Measurements from ENCODE around the gene MAP1LC3B2. TPM values are rescaled to one million over a fixed set of nuclear protein-coding genes. Genes with fewer than 3 reads are reported as not detected.

Gene MAP1LC3B2
- total and polyA plus RNA-seq, 2 donors from 2014 or later = 2.1 to 4.5 TPM

- FAIRE-seq (no peak), DNase-seq (no peak)
- H3K36me3 ChIP-seq (ENCODE audit: control insufficient read depth in 2 of 3, insufficient read depth in 3 of 3, low read length in 3 of 3) = no peaks in the 10 kb centered on the region
- H3K27ac ChIP-seq (ENCODE audit: low read depth in 2 of 2, low read length in 2 of 2) = no peak overlapping the region
- TF ChIP-seq, protein P1, sequence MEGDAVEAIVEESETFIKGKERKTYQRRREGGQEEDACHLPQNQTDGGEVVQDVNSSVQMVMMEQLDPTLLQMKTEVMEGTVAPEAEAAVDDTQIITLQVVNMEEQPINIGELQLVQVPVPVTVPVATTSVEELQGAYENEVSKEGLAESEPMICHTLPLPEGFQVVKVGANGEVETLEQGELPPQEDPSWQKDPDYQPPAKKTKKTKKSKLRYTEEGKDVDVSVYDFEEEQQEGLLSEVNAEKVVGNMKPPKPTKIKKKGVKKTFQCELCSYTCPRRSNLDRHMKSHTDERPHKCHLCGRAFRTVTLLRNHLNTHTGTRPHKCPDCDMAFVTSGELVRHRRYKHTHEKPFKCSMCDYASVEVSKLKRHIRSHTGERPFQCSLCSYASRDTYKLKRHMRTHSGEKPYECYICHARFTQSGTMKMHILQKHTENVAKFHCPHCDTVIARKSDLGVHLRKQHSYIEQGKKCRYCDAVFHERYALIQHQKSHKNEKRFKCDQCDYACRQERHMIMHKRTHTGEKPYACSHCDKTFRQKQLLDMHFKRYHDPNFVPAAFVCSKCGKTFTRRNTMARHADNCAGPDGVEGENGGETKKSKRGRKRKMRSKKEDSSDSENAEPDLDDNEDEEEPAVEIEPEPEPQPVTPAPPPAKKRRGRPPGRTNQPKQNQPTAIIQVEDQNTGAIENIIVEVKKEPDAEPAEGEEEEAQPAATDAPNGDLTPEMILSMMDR (IDR thresholded peaks at IDR 0.05; ENCODE audit: borderline replicate concordance, extremely low read depth, insufficient read depth) = no peak
- no peaks in the 10 kb centered on the region for H3K9me3 ChIP-seq (ENCODE audit: control insufficient read depth in 2 of 3, insufficient read depth in 1 of 3, low read length in 3 of 3)
- no peak overlapping the region for H3K9ac ChIP-seq (ENCODE audit: low read length in 3 of 3)
- peaks cover 0 to 5% (median 0%) of the 10 kb centered on the region in 3 donors for H3K4me1 ChIP-seq (ENCODE audit: control insufficient read depth in 2 of 3, insufficient read depth in 2 of 3, low read depth in 1 of 3, low read length in 3 of 3)
- H3K27me3 ChIP-seq (ENCODE audit: control insufficient read depth, insufficient read depth, low read length) = no peaks in the 10 kb centered on the region
- intact Hi-C loops (cut with DNase I) = no loop called here
- no peak overlapping the region for H3K4me3 ChIP-seq (ENCODE audit: low read length in 3 of 3)
Observed at GRCh38 chr12:116545144-116545543, 14.0 kb upstream of the MAP1LC3B2 start.

DNA sequence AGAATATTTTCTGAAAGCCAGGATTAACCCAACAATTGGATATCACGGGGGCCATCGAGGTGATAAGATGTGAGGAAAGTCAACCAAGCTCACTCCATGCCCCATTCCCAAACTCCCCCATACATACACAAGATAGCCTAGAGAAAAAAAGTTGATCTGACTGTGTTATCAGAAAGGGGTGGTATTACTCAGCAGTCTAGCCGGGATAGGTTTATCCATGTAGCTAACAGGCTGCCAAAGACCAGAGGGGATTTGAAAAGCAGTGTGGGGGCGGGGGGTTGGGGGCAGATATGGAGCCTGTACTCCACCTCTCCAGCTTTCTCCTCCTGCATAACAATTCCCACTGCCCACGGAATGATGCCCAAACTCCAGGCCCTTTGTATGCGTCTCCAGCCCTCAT lies 13.2 kb upstream of the MAP1LC3B2 start:
- Histone ChIP-seq H3K4me3 (ENCODE audit: low read length in 3 of 3) (no peak overlapping the region), H3K9me3 (ENCODE audit: control insufficient read depth in 2 of 3, insufficient read depth in 1 of 3, low read length in 3 of 3) (no peaks in the 10 kb centered on the region), H3K27ac (ENCODE audit: low read depth in 2 of 2, low read length in 2 of 2) (no peak overlapping the region), H3K36me3 (ENCODE audit: control insufficient read depth in 2 of 3, insufficient read depth in 3 of 3, low read length in 3 of 3) (no peaks in the 10 kb centered on the region), H3K4me1 (ENCODE audit: control insufficient read depth in 2 of 3, insufficient read depth in 2 of 3, low read depth in 1 of 3, low read length in 3 of 3) (no peaks in the 10 kb centered on the region), H3K9ac (ENCODE audit: low read length in 3 of 3) (no peak overlapping the region), H3K27me3 (ENCODE audit: control insufficient read depth, insufficient read depth, low read length) (no peaks in the 10 kb centered on the region)
- TF ChIP-seq, protein P1 (IDR thresholded peaks at IDR 0.05; ENCODE audit: borderline replicate concordance, extremely low read depth, insufficient read depth) = no peak
- FAIRE-seq (no peak), DNase-seq (no peak)
- intact Hi-C loops (cut with DNase I) = no loop called here

DNA sequence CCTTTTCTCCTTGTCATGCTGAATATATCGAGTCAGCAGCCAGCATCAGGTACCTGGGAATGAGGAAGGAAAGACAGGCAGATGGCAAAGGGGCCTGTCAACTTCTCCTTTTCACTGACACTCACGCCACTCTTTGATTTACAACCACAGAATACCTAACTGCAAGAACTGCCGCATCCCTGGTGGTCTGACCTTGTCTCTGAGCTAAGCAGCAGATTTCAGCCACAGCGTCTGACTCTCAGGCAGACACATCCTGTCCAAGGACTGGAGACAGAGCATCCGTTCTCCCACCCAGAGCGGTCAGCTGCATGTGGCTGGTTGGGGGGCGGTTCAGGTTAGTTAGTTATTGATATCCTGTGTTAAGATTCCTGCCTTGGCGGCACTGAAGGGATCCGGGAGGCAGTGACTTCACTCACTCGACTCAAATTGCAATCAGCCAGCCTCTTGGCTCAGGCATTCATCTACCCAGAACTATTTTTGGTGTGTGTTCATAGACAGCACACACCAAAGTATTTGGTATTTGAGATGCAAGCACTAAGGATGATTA lies 11.2 kb upstream of the MAP1LC3B2 start:
- DNase-seq (peak in 4 of 5 donors; percentile 80 to 92 (median 84)), FAIRE-seq (no peak)
- Histone ChIP-seq H3K27ac (ENCODE audit: low read depth in 2 of 2, low read length in 2 of 2) (no peak overlapping the region), H3K9ac (ENCODE audit: low read length in 3 of 3) (no peak overlapping the region), H3K27me3 (ENCODE audit: control insufficient read depth, insufficient read depth, low read length) (no peaks in the 10 kb centered on the region), H3K36me3 (ENCODE audit: control insufficient read depth in 2 of 3, insufficient read depth in 3 of 3, low read length in 3 of 3) (no peaks in the 10 kb centered on the region), H3K4me3 (ENCODE audit: low read length in 3 of 3) (no peak overlapping the region), H3K9me3 (ENCODE audit: control insufficient read depth in 2 of 3, insufficient read depth in 1 of 3, low read length in 3 of 3) (no peaks in the 10 kb centered on the region), H3K4me1 (ENCODE audit: control insufficient read depth in 2 of 3, insufficient read depth in 2 of 3, low read depth in 1 of 3, low read length in 3 of 3) (no peaks in the 10 kb centered on the region)
- TF ChIP-seq, protein P1 (IDR thresholded peaks at IDR 0.05; ENCODE audit: borderline replicate concordance, extremely low read depth, insufficient read depth) = no peak
- intact Hi-C loops (cut with DNase I) = no loop called here

GRCh38 chr12:116549993-116550392 lies 9.2 kb upstream of the MAP1LC3B2 start:
- no peaks in the 10 kb centered on the region for H3K9me3 ChIP-seq (ENCODE audit: control insufficient read depth in 2 of 3, insufficient read depth in 1 of 3, low read length in 3 of 3)
- intact Hi-C loops (cut with DNase I) = no loop called here

More at GRCh38 chr12:116549993-116550392, 9.2 kb upstream of the MAP1LC3B2 start:
- FAIRE-seq (no peak), DNase-seq (no peak)
- no peaks in the 10 kb centered on the region for H3K36me3 ChIP-seq (ENCODE audit: control insufficient read depth in 2 of 3, insufficient read depth in 3 of 3, low read length in 3 of 3)
- H3K4me1 ChIP-seq (ENCODE audit: control insufficient read depth in 2 of 3, insufficient read depth in 2 of 3, low read depth in 1 of 3, low read length in 3 of 3) = no peaks in the 10 kb centered on the region
- TF ChIP-seq, protein P1 (IDR thresholded peaks at IDR 0.05; ENCODE audit: borderline replicate concordance, extremely low read depth, insufficient read depth) = no peak
- H3K27me3 ChIP-seq (ENCODE audit: control insufficient read depth, insufficient read depth, low read length) = no peaks in the 10 kb centered on the region
- no peak overlapping the region for H3K4me3 ChIP-seq (ENCODE audit: low read length in 3 of 3)
- no peak overlapping the region for H3K9ac ChIP-seq (ENCODE audit: low read length in 3 of 3)
- H3K27ac ChIP-seq (ENCODE audit: low read depth in 2 of 2, low read length in 2 of 2) = no peak overlapping the region

Data from kidney (tissue), 14 donors.